HG02938 (cell line): Measurements from ENCODE around the gene MOBP.
"Not testable (repeated sequence)": the region's sequence is repeated elsewhere in the genome, so short reads cannot be mapped to it uniquely, and the experiment has no call there.

ENCODE experiments used
- ATAC-seq: cut with Tn5 transposase; IDR thresholded peaks from one replicate; pipeline ENCODE4 v1.9.1; 2021; ENCODE audit warnings: mild to moderate bottlenecking, moderate library complexity; ENCODE audit not compliant: unreplicated experiment

Gene MOBP, protein sequence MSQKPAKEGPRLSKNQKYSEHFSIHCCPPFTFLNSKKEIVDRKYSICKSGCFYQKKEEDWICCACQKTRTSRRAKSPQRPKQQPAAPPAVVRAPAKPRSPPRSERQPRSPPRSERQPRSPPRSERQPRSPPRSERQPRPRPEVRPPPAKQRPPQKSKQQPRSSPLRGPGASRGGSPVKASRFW

DNA sequence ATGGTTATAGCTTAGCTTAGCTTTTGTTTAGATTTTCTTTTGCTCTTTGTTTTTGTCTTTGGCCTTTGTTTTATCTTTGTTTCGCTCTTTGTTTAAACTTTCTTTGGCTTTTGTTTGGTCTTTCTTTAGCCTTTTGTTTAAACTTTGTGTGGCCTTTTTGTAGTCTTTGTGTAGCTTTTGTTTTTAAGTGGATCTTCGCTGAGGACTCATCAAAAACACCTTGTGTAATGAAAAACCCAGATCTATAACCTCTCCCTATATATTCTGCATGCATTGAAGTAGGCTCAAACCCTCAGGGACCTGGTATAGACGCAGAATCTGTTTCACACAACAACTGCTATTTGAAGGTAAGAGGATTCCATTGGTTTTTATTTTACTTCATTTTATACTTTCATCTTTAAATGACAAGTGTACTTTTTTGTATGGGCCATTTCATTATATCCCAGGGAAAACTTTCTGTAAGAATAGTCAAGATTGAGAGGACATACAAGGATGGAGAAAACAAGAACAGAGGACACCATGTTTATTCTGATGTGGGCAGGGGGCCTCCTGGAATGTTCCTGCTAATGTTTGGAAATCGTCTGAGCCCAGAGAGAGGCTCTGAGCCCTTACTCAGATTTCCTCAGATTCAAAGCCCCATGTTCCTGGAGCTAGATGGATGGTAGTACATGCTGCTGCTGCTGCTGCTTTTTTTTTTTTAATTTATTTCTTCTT lies at the start of gene MOBP:
Gene MOBP, plus strand, starts transcription at position 287 of the 714 bp plus-strand sequence. CDS start 34,390 bp downstream, outside the sequence.
- ATAC-seq = no peak

DNA sequence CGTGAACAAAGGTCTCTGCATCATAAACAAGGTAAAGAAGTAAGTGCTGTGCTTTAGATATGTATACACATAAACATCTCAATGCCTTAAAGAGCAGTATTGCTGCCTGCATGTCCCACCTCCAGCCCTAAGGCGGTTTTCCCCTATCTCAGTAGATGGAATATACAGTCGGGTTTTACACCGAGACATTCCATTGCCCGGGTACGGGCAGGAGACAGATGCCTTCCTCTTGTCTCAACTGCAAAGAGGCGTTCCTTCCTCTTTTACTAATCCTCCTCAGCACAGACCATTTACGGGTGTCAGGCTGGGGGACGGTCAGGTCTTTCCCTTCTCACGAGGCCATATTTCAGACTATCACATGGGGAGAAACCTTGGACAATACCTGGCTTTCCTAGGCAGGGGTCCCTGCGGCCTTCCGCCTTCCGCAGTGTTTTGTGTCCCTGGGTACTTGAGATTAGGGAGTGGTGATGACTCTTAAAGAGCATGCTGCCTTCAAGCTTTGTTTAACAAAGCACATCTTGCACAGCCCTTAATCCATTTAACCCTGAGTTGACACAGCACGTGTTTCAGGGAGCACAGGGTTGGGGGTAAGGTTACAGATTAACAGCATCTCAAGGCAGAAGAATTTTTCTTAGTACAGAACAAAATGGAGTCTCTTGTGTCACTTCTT lies 48.8 kb upstream of the MOBP start:
- ATAC-seq = not testable (repeated sequence)

DNA sequence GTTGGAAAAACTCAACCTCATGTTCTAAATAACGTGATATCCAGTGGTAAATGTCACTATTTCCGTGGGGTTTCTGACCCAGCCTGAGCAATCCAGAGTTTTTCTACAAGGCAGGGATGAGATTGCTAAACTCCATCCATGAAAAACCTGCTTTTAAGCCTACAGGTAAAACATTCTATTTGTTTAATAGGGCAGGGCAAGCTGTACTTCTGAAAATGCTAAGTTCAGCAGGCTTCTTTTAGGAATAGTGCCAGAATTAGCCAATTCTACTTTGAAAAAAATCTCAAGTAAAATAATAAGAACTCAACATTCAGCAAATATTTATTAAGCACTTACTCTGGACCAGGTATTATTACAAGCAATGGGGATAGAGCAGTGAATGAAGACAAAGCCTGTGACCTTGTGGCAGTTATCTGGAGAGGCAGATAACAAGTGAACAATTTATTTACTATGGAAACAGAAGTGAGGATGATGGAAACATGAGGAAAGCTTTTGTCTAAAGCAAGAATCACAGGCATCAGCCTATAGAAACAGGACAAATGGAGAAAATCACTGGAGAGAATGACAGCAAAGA lies 47.7 kb upstream of the MOBP start:
- no peak for ATAC-seq

GRCh38 chr3:39420543-39420942 lies 46.9 kb upstream of the MOBP start:
- ATAC-seq = no peak

DNA sequence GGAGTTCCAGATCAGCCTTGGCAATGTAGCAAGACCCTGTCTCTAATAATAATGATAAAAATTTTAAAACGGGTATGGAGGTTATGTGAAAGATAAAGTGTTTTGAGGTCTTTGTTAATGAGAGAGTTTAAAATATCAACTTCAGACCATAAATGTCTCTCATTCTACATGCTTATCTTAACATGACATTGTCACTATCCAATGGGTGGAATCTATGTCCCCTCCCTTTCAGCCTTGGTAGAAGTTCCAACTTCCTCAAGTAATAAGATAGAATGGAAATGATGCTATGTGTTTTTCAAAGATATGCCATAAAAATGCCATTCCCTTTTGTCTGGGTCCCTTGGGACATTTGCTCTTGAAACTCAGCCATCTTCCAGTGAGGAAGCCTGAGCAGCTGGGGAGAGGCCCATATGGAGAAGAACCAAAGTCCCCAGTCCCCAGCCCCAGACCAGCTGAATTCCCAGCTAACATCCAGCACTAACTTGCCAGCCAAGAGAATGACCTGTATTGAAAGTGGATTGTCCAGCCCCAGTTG lies 44.0 kb upstream of the MOBP start:
- no peak for ATAC-seq

- ATAC-seq = no peak
Observed at GRCh38 chr3:39426312-39426711, 41.2 kb upstream of the MOBP start.

- ATAC-seq = no peak
Observed at GRCh38 chr3:39427506-39427905, 40.0 kb upstream of the MOBP start.

- no peak for ATAC-seq
Observed at GRCh38 chr3:39428745-39429201, 38.7 kb upstream of the MOBP start.

GRCh38 chr3:39429466-39429865 lies 38.0 kb upstream of the MOBP start:
- ATAC-seq = no peak

DNA sequence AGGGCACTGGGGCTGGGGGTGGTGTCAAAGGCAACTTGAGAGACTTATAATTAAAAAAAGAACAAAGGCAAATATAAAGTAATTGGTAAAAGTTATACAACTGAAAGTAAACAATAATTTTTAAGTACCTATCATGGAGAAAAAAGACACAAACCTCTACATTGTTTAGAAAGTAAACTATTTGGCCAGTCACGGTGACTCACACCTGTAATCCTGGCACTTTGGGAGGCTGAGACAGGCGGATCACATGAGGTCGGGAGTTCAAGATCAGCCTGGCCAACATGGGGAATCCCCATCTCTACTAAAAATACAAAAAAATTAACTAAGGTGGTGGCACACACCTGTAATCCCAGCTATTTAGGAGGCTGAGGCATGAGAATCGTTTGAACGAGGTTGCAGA lies 35.1 kb upstream of the MOBP start:
- no peak for ATAC-seq

GRCh38 chr3:39433642-39434041 lies 33.8 kb upstream of the MOBP start:
- ATAC-seq = no peak

DNA sequence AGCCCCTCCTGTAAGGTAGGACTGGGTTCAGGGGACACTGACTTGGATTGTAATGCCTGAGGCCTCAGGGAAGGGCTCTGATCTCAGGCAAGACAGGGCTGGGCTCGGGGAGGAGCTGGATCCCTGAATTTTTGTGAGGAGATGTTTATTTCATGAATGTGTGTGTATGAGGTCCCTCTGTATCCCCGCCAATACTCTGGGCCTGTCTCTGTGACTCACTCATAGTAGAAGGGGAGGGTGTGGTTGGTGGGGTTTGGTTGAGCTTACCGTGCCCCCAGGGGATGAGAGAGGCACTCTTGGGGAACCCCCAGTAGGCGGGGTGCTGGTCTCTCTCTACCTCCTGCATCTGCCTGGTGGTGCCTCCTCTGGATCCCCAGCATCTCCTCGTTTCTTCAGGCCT lies 32.9 kb upstream of the MOBP start:
- ATAC-seq = peak; percentile 68

DNA sequence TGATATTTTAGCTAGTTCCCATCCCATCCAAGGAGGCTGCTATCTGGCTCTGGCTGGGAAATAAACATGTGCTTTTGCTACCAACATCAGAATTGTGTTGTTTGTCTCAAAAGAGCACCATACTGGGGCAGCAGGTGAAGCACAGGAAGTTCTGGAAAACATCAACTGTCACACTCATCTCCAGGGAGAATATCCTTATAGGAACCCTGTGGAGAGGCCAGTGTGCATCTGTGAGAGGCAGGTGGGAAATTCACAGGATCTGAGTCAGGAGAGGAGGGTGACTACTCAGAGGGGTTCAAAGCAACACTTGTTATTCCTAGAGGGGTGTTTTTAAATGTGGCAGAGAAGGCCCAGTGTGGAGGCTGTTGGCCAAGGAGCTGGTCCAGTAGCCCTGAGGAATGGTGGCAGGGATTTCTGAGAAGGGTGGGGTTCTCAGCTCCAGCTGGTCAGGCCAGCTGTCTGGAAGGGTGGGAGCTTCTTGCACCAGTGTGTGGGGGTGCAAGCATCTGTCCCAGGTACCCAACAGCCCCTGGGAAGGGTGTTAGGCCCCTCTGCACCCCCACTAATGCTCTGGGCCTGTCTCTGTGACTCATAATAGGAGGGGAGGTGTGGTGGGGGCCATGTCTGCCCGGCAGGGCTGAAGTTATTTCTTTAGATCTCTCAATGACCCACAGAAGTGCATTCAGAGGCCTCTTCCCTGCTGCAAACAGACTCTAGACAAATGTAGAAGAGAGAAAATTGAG lies 32.3 kb upstream of the MOBP start:
- ATAC-seq = no peak

DNA sequence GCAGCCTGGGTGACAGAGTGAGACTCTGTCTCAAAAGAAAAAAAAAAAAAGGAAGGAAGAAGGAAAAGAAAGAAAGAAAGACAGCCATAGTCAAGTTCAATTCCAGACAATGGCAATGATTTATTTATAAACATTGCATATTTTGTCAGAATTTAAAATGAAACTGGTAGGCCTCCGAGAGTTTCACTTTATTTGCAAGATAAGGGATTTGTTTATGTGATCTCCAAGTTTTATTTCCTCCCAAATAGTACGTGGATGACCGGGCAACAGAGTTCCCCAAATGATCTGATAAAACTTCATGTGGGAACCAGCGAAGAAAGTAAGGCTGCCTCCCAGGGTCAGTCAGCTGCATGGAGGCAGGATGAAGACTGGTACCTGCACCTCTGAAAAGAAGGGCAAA lies 28.6 kb upstream of the MOBP start:
- no peak for ATAC-seq

GRCh38 chr3:39440316-39440715 lies 27.2 kb upstream of the MOBP start:
- ATAC-seq = no peak

DNA sequence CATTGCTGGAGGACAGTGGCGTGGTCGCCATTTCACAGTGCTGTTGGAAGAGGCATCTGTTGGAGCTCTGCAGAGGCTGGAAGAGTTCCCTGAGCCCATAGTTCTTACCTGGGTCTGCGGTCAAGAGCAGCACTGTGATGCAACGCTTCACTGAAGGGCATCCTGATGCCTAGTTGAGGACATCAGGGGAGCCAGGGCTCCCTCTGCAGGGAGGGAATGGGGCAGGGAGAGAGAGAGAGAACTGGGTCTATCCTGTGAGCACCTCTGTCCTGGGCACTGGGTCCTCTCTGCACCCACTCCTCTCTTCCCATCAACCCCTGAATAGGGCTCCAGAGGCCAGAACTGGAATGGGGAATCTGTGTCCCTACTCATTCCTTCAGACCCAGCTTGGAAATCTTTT lies 23.9 kb upstream of the MOBP start:
- no peak for ATAC-seq

DNA sequence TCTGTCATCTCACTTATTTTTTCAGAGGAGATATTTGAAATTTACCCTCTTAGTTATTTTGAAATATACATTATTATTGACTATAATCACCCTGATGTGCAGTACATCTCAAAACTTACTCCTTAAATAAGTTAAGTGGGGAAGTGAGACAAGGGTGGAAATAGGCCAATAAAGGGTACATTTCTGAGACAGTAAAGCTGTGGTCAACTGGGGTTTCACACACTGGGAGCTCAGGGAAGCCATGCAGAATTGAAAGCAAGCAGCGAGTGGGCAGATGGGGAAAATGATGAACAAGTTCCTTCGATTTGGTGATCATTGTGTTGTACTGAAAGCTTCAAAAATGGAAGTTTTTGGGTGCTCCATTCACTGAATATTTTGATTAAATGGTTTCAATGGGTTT lies 21.6 kb upstream of the MOBP start:
- no peak for ATAC-seq

DNA sequence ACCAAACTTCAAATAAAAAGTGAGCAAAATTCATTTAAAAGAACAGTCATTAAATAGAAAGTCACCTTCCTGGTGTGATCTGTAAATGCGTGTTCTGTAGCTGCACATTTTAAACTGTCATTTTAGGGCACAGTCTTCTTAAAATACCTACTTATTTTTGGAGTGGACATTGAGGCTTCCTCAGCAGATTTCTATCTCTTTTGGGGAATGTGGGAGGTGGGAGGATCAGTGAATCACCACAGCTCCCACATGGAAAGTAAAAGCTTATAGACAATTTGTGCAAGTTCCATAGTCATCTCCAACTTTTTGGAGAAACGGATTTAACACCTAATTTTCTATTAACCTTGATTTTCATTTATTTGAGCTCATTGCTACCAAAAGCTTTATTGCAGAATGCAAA lies 21.0 kb upstream of the MOBP start:
- ATAC-seq = no peak

- no peak for ATAC-seq
Observed at GRCh38 chr3:39447637-39448483, 19.6 kb upstream of the MOBP start.
